GM15510 (cell line): ENCODE measurements around the gene PAPPA2.

Experiments used
- POLR2A ChIP-seq: IDR thresholded peaks from 3 replicates; pipeline ENCODE4 v1.6.1; 2011; ENCODE audit warnings: borderline replicate concordance; ENCODE audit not compliant: insufficient read length; ENCODE audit errors: extremely low read depth

PAPPA2 gene

GRCh38 chr1:176656257-176656995 is 193.5 kb downstream of the PAPPA2 start:
- no peak for TF ChIP-seq POLR2A

- no peak for TF ChIP-seq POLR2A
Observed at GRCh38 chr1:176669782-176670181, 206.8 kb downstream of the PAPPA2 start.

- no peak for TF ChIP-seq POLR2A
Observed at GRCh38 chr1:176670853-176671252, 207.9 kb downstream of the PAPPA2 start.

- no peak for TF ChIP-seq POLR2A
Observed at GRCh38 chr1:176682830-176683535, 220.0 kb downstream of the PAPPA2 start.

GRCh38 chr1:176691251-176692228 is 228.6 kb downstream of the PAPPA2 start:
- no peak for TF ChIP-seq POLR2A

GRCh38 chr1:176692431-176692830 is 229.5 kb downstream of the PAPPA2 start:
- TF ChIP-seq POLR2A, result no peak

GRCh38 chr1:176692988-176693696 is 230.2 kb downstream of the PAPPA2 start:
- no peak for TF ChIP-seq POLR2A

- TF ChIP-seq POLR2A, result no peak
Observed at GRCh38 chr1:176693697-176694329, 230.8 kb downstream of the PAPPA2 start.

GRCh38 chr1:176694713-176695112 is 231.7 kb downstream of the PAPPA2 start:
- no peak for TF ChIP-seq POLR2A

GRCh38 chr1:176696109-176696508 is 233.1 kb downstream of the PAPPA2 start:
- no peak for TF ChIP-seq POLR2A

GRCh38 chr1:176696689-176697088 is 233.7 kb downstream of the PAPPA2 start:
- TF ChIP-seq POLR2A, result no peak

- no peak for TF ChIP-seq POLR2A
Observed at GRCh38 chr1:176699821-176700220, 236.8 kb downstream of the PAPPA2 start.

GRCh38 chr1:176701151-176701866 is 238.3 kb downstream of the PAPPA2 start:
- no peak for TF ChIP-seq POLR2A
